T-helper 1 cell treated with Interleukin-12 subunit alpha and Interleukin-12 subunit beta and Interleukin-4 antibody, amounts not matched to agents 30 μg/mL and 1 μg/mL, for 36 hours (primary cell): ENCODE measurements around the gene CPSF3.
A peak's percentile ranks its signal among the peaks of the same experiment; 100 is the strongest.

Experiments used
- H3K27ac Mint-ChIP-seq: one replicate; pipeline ENCODE4 v1.8.0; 2021; ENCODE audit warnings: mild to moderate bottlenecking, mixed read lengths
- H3K27me3 Mint-ChIP-seq: one replicate; pipeline ENCODE4 v1.8.0; 2021; ENCODE audit warnings: low read depth, mixed read lengths
- H3K36me3 Mint-ChIP-seq: one replicate; pipeline ENCODE4 v1.8.0; 2021; ENCODE audit warnings: low read depth, mixed read lengths
- H3K4me1 Mint-ChIP-seq: one replicate; pipeline ENCODE4 v1.8.0; 2021; ENCODE audit warnings: low read depth, mixed read lengths
- H3K4me3 Mint-ChIP-seq: one replicate; pipeline ENCODE4 v1.8.0; 2021; ENCODE audit warnings: mild to moderate bottlenecking, moderate library complexity, mixed read lengths
- H3K9me3 Mint-ChIP-seq: one replicate; pipeline ENCODE4 v1.8.0; 2021; ENCODE audit warnings: mixed read lengths

CPSF3 gene

DNA sequence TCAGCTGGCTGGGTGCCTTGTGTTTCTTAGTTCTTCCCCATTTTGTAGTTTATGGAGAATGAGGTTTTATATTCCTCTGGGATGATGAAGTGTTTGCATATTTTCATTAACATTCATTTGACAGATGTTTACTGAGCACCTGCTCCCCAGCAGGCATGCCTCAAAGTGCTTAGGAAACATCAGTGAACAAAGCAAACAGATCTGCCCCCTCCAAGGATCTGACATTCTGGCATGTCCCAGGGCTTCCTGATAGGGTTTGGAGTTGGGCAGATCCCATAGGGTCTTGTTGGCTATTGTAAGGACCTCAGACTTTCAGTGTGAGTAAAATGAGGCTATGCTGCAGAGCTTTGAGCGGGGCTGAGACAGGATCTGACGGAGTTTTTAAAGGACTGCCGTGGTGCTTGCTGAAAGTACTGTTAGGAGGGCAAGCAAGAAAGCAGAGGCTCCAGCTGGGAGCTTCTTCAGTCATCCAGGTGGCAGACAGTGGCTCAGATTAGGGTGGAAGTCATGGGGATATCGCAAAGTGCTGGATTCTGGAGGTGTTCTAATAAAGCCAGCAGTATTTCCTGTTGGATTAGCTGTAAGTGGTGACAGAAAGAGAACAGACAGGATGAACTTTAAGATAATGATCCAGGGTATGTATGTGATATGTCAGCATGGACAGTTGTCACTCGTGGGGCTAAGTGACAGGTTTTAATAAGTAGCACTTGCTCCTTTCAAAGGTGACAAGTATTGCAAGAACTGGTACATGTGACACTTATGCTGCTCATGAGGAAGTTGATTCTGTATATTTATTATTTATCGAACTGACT lies 39.6 kb downstream of the CPSF3 start:
- peak overlapping the region; percentile 52 for H3K27ac Mint-ChIP-seq
- peaks cover 17% of the 10 kb centered on the region for H3K36me3 Mint-ChIP-seq
- H3K4me1 Mint-ChIP-seq, result peaks cover 11% of the 10 kb centered on the region
- H3K9me3 Mint-ChIP-seq, result no peaks in the 10 kb centered on the region
- no peaks in the 10 kb centered on the region for H3K27me3 Mint-ChIP-seq
- H3K4me3 Mint-ChIP-seq, result no peak overlapping the region

- H3K4me3 Mint-ChIP-seq, result no peak overlapping the region
Measured at GRCh38 chr2:9463698-9464034, 40.2 kb downstream of the CPSF3 start.

DNA sequence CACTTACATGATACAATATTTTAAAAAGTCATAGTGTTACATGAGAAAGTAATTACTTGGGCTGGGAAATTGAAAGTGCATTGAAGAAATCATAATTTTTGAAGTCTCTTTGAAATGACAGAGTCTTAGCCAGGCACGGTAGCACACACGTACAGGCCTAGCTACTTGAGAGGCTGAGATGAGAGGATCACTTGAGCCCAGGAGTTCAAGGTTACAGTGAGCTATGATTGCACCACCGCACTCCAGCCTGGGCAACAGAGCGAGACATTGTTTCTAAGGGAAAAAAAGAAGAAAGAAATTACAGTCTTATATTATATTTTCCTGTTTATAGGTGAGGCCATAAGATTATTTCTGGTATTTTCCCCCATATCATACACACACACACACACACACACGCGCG lies 41.7 kb downstream of the CPSF3 start:
- Mint-ChIP-seq H3K4me1 (peaks cover 11% of the 10 kb centered on the region), H3K27ac (no peak overlapping the region), H3K36me3 (peaks cover 15% of the 10 kb centered on the region), H3K4me3 (no peak overlapping the region), H3K27me3 (no peaks in the 10 kb centered on the region), H3K9me3 (no peaks in the 10 kb centered on the region)

More at GRCh38 chr2:9463698-9464034, 40.2 kb downstream of the CPSF3 start:
- peaks cover 11% of the 10 kb centered on the region for H3K4me1 Mint-ChIP-seq
- H3K27me3 Mint-ChIP-seq, result no peaks in the 10 kb centered on the region
- no peaks in the 10 kb centered on the region for H3K9me3 Mint-ChIP-seq
- H3K36me3 Mint-ChIP-seq, result peaks cover 19% of the 10 kb centered on the region
- H3K27ac Mint-ChIP-seq, result peak overlapping the region; percentile 64

GRCh38 chr2:9466147-9466683 lies 42.8 kb downstream of the CPSF3 start:
- no peaks in the 10 kb centered on the region for H3K9me3 Mint-ChIP-seq
- H3K4me3 Mint-ChIP-seq, result no peak overlapping the region
- H3K36me3 Mint-ChIP-seq, result peaks cover 7% of the 10 kb centered on the region
- H3K4me1 Mint-ChIP-seq, result peaks cover 11% of the 10 kb centered on the region
- no peaks in the 10 kb centered on the region for H3K27me3 Mint-ChIP-seq
- H3K27ac Mint-ChIP-seq, result no peak overlapping the region

DNA sequence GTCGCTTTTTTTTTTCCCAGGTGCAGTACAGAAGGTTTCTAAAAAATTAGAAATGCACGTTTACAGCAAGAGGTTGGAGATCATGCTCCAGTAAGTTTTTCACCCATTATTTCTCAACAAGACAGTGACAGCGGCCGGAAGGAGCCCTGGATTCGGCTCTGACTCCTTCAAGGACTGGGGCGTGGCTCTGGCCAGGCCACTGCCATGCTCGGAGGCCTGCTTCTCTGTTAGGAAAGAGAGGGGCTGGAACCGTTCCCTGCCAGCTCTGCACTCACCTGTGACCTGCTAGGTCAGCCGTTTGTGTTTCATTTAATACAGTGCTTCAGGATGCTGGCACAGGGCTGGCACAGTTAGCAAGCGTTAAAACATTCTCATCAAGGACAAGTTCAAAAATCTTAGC lies 44.2 kb downstream of the CPSF3 start:
- Mint-ChIP-seq H3K4me3 (no peak overlapping the region), H3K4me1 (peaks cover 11% of the 10 kb centered on the region), H3K27ac (no peak overlapping the region), H3K9me3 (no peaks in the 10 kb centered on the region), H3K27me3 (no peaks in the 10 kb centered on the region), H3K36me3 (peaks cover 10% of the 10 kb centered on the region)

GRCh38 chr2:9471206-9471605 lies 47.8 kb downstream of the CPSF3 start:
- Mint-ChIP-seq H3K4me3 (no peak overlapping the region), H3K4me1 (peaks cover 15% of the 10 kb centered on the region), H3K27me3 (no peaks in the 10 kb centered on the region), H3K27ac (no peak overlapping the region), H3K9me3 (no peaks in the 10 kb centered on the region), H3K36me3 (peaks cover 16% of the 10 kb centered on the region)

GRCh38 chr2:9472511-9472910 lies 49.1 kb downstream of the CPSF3 start:
- Mint-ChIP-seq H3K9me3 (no peaks in the 10 kb centered on the region), H3K4me3 (peak overlapping the region; percentile 31), H3K36me3 (peaks cover 23% of the 10 kb centered on the region), H3K4me1 (peaks cover 26% of the 10 kb centered on the region), H3K27ac (peak overlapping the region; percentile 14), H3K27me3 (no peaks in the 10 kb centered on the region)

- peaks cover 27% of the 10 kb centered on the region for H3K4me1 Mint-ChIP-seq
- peak overlapping the region; percentile 74 for H3K4me3 Mint-ChIP-seq
- no peaks in the 10 kb centered on the region for H3K27me3 Mint-ChIP-seq
- peaks cover 24% of the 10 kb centered on the region for H3K36me3 Mint-ChIP-seq
- H3K9me3 Mint-ChIP-seq, result no peaks in the 10 kb centered on the region
- peak overlapping the region; percentile 82 for H3K27ac Mint-ChIP-seq
Measured at GRCh38 chr2:9473308-9473984, 50.0 kb downstream of the CPSF3 start.

GRCh38 chr2:9473985-9474360 lies 50.5 kb downstream of the CPSF3 start:
- Mint-ChIP-seq H3K4me3 (peak overlapping the region; percentile 74), H3K4me1 (peaks cover 31% of the 10 kb centered on the region), H3K36me3 (peaks cover 26% of the 10 kb centered on the region), H3K9me3 (no peaks in the 10 kb centered on the region), H3K27me3 (no peaks in the 10 kb centered on the region), H3K27ac (peak overlapping the region; percentile 82)

GRCh38 chr2:9474361-9475057 lies 51.1 kb downstream of the CPSF3 start, which contains the start of gene IAH1:
IAH1 (plus strand) TSS chr2:9474551; CDS start chr2:9474567, 16 bp downstream.
- peak within 1 kb of the TSS; percentile 77 for H3K4me3 Mint-ChIP-seq
- H3K27me3 Mint-ChIP-seq, result no peaks in the 10 kb centered on the region
- no peaks in the 10 kb centered on the region for H3K9me3 Mint-ChIP-seq
- H3K4me1 Mint-ChIP-seq, result peaks cover 33% of the 10 kb centered on the region
- H3K36me3 Mint-ChIP-seq, result peaks cover 31% of the 10 kb centered on the region
- peak within 1 kb of the TSS; percentile 82 for H3K27ac Mint-ChIP-seq

DNA sequence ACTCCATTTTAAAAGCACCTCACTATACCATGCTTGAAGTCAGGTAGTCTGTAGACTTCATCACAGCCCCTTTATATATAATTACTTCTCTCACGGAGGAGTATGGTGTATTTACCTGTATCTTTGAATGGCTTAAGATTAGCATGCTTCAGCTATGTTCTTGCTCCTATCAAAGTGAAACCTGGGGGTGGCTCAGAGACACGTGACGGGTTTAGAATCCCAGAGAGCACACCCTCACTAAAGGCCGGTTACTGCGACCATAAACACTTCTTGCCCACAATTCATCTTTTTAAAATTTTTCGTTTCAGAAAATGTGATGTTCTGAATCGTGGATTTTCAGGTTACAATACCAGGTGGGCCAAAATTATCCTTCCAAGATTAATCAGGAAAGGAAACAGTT lies 54.5 kb downstream of the CPSF3 start:
- Mint-ChIP-seq H3K27me3 (no peaks in the 10 kb centered on the region), H3K27ac (no peak overlapping the region), H3K4me3 (no peak overlapping the region), H3K9me3 (no peaks in the 10 kb centered on the region), H3K4me1 (peaks cover 32% of the 10 kb centered on the region), H3K36me3 (peaks cover 30% of the 10 kb centered on the region)

DNA sequence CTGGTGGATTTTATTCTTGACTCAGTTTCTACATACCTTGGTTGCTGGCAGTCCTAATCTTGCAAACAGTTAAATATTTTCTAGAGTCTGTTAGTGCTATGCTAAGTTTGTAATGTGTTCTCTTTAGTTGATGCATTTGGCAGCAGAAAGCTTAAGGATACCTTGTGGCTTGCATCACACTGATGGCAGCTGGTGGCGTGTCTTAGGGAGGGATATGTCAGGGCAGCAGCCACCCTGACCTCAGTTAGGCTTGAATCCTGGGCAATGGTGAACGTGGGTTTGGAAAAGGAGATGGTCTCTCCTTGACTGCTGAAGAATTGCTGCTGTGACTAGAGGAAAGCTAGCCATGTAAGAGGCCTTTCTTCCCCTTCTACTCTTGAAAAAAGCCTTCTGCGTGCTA lies 55.1 kb downstream of the CPSF3 start:
- Mint-ChIP-seq H3K36me3 (peaks cover 30% of the 10 kb centered on the region), H3K27me3 (no peaks in the 10 kb centered on the region), H3K4me1 (peaks cover 29% of the 10 kb centered on the region), H3K4me3 (no peak overlapping the region), H3K27ac (no peak overlapping the region), H3K9me3 (no peaks in the 10 kb centered on the region)

GRCh38 chr2:9480157-9480556 lies 56.7 kb downstream of the CPSF3 start:
- Mint-ChIP-seq H3K4me3 (no peak overlapping the region), H3K36me3 (peaks cover 42% of the 10 kb centered on the region), H3K27me3 (no peaks in the 10 kb centered on the region), H3K4me1 (peaks cover 27% of the 10 kb centered on the region), H3K9me3 (no peaks in the 10 kb centered on the region), H3K27ac (no peak overlapping the region)

DNA sequence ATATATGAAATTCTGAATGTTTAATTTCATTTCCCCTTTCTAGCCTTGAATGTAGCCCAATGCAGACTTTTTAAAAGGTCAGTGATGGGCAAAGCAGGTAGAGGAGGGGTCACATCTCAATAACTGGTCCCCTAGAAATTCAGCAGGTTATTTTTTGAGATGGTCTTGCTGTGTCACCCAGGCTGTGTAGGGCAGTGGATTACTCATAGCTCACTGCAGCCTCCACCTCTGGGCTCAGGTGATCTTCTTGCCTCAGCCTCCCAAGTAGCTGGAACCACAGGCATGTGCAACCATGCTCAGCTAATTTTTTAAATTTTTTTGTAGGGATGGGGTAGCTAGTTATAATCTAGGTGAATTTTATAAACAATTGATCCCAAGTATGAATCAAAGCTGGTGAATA lies 59.7 kb downstream of the CPSF3 start:
- peaks cover 44% of the 10 kb centered on the region for H3K36me3 Mint-ChIP-seq
- H3K27ac Mint-ChIP-seq, result no peak overlapping the region
- peaks cover 9% of the 10 kb centered on the region for H3K4me1 Mint-ChIP-seq
- no peak overlapping the region for H3K4me3 Mint-ChIP-seq
- H3K27me3 Mint-ChIP-seq, result no peaks in the 10 kb centered on the region
- H3K9me3 Mint-ChIP-seq, result no peaks in the 10 kb centered on the region
